Body of pancreas (tissue), 4 donors: ENCODE results near the gene NMRK2. TPM values are rescaled to one million over a fixed set of nuclear protein-coding genes. Genes with fewer than 3 reads are reported as not detected.
A peak's percentile ranks its signal among the peaks of the same experiment; 100 is the strongest.

Experiments used
- ATAC-seq: fragments of 150-250 bp; one replicate; pipeline ENCODE4 v1.9.1; 2016
- DNase-seq, 4 donors: peaks; one replicate each; pipeline ENCODE4 v3.0.0-alpha.2; 2019
- H3K27ac ChIP-seq, 4 donors: fragments of 200-600 bp; sonication (generic); 1 replicate in 3 of 4; 2 replicates in 1 of 4; pipeline versions ENCODE4 v1.5.1 to v1.6.1; 2016 to 2019; ENCODE audit warnings: mild to moderate bottlenecking in 1 of 4, mixed read lengths in 1 of 4, moderate library complexity in 1 of 4
- H3K27me3 ChIP-seq, 2 donors: fragments of 200-600 bp; sonication (generic); one replicate each; pipeline ENCODE4 v1.6.0; 2016; ENCODE audit warnings: mild to moderate bottlenecking in 1 of 2
- H3K36me3 ChIP-seq, 2 donors: fragments of 200-600 bp; sonication (generic); replicated peaks in 1 of 2; 2 replicates each; pipeline ENCODE4 v1.5.1; 2016; ENCODE audit warnings: low read depth in 2 of 2; ENCODE audit not compliant: insufficient read depth in 1 of 2
- H3K4me1 ChIP-seq: fragments of 200-600 bp; sonication (generic); one replicate; pipeline ENCODE4 v1.6.0; 2016
- H3K4me3 ChIP-seq, 2 donors: fragments of 200-600 bp; sonication (generic); 1 replicate in 1 of 2; 2 replicates in 1 of 2; pipeline ENCODE4 v1.5.1; 2016 to 2019
- H3K9me3 ChIP-seq, 3 donors: fragments of 200-600 bp; sonication (generic); 1 replicate in 2 of 3; 2 replicates in 1 of 3; pipeline ENCODE4 v1.5.1; 2016
- POLR2A ChIP-seq, 3 donors: fragments of 450-650 bp; IDR thresholded peaks; one replicate each; pipeline ENCODE4 v1.6.1; 2016; ENCODE audit warnings: antibody characterized with exemption in 3 of 3, mild to moderate bottlenecking in 2 of 3
- WGBS, 2 donors: methylation state at CpG; one replicate each; pipeline ENCODE4 v1.1.5; 2017; 5-methylcytosine and 5-hydroxymethylcytosine counted together
- intact Hi-C: fragments of 100-400 bp; cut with DNase I; formaldehyde crosslinking; loops from one replicate; pipeline ENCODE4 v1.15.1; 2023
- total RNA-seq, 2 donors: library from RNA; depleted of rRNA; stranded (reverse); fragments of >200 nt; gene quantifications; one replicate each; pipeline ENCODE4 v1.1.0, GENCODE V29; 2016
- TF ChIP-seq, protein P1 (sequence below), 7 experiments: fragments of 450-650 bp in 4 of 7; fragments of 200-600 bp in 3 of 7; sonication (generic) in 3 of 7; IDR thresholded peaks; one replicate each; pipeline ENCODE4 v1.5.1; 2016 to 2019; ENCODE audit warnings: antibody characterized with exemption in 7 of 7

The NMRK2 gene
- total RNA-seq, 2 donors from 2014 or later = not detected

- Histone ChIP-seq H3K9me3 (no peaks in the 10 kb centered on the region), H3K27ac (peak overlapping the region in 2 of 4 donors; percentile 93 to 97), H3K4me1 (peaks cover 53% of the 10 kb centered on the region), H3K27me3 (no peaks in the 10 kb centered on the region), H3K4me3 (no peak overlapping the region), H3K36me3 (peaks cover 25 to 48% of the 10 kb centered on the region in 2 donors)
- DNase-seq (peak in 2 of 4 donors; percentile 17 to 46), ATAC-seq (no peak)
- TF ChIP-seq, protein P1, sequence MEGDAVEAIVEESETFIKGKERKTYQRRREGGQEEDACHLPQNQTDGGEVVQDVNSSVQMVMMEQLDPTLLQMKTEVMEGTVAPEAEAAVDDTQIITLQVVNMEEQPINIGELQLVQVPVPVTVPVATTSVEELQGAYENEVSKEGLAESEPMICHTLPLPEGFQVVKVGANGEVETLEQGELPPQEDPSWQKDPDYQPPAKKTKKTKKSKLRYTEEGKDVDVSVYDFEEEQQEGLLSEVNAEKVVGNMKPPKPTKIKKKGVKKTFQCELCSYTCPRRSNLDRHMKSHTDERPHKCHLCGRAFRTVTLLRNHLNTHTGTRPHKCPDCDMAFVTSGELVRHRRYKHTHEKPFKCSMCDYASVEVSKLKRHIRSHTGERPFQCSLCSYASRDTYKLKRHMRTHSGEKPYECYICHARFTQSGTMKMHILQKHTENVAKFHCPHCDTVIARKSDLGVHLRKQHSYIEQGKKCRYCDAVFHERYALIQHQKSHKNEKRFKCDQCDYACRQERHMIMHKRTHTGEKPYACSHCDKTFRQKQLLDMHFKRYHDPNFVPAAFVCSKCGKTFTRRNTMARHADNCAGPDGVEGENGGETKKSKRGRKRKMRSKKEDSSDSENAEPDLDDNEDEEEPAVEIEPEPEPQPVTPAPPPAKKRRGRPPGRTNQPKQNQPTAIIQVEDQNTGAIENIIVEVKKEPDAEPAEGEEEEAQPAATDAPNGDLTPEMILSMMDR (IDR thresholded peaks at IDR 0.05) = no peak
- TF ChIP-seq POLR2A (IDR thresholded peaks at IDR 0.05) = no peak
- 71 to 84% methylated on average over 21 to 38 of the region's 40 CpGs for WGBS, 2 donors
- intact Hi-C loops = no loop called here
Measured at GRCh38 chr19:3982701-3983541, 50.1 kb downstream of the NMRK2 start.

- Histone ChIP-seq H3K36me3 (peaks cover 24 to 44% of the 10 kb centered on the region in 2 donors), H3K27ac (peak overlapping the region in 3 of 4 donors; percentile 93 to 97 (median 95)), H3K4me3 (peak overlapping the region; percentile 85 to 99), H3K9me3 (no peaks in the 10 kb centered on the region), H3K27me3 (no peaks in the 10 kb centered on the region), H3K4me1 (peaks cover 56% of the 10 kb centered on the region)
- no peak for DNase-seq
- no peak for ATAC-seq
- 25 to 50% methylated on average over 7 of the region's 7 CpGs for WGBS, 2 donors
- intact Hi-C loops = no loop called here
- TF ChIP-seq, protein P1 (IDR thresholded peaks at IDR 0.05) = no peak
- no peak for TF ChIP-seq POLR2A (IDR thresholded peaks at IDR 0.05)
Measured at GRCh38 chr19:3983542-3983914, 50.7 kb downstream of the NMRK2 start.

GRCh38 chr19:3983936-3984583 is 51.2 kb downstream of the NMRK2 start:
- peak in 3 of 4 donors; percentile 39 to 52 (median 47) for DNase-seq
- Histone ChIP-seq H3K4me1 (peaks cover 56% of the 10 kb centered on the region), H3K27ac (peak overlapping the region; percentile 93 to 97 (median 96)), H3K4me3 (peak overlapping the region; percentile 85 to 99), H3K27me3 (no peaks in the 10 kb centered on the region), H3K9me3 (no peaks in the 10 kb centered on the region), H3K36me3 (peaks cover 22 to 42% of the 10 kb centered on the region in 2 donors)
- WGBS, 2 donors = 11 to 47% methylated on average over 3 to 30 of the region's 30 CpGs
- no peak for ATAC-seq
- TF ChIP-seq, protein P1 (IDR thresholded peaks at IDR 0.05) = no peak
- no peak for TF ChIP-seq POLR2A (IDR thresholded peaks at IDR 0.05)
- intact Hi-C loops = no loop called here

GRCh38 chr19:3984584-3984907 is 51.7 kb downstream of the NMRK2 start:
- Histone ChIP-seq H3K27me3 (no peaks in the 10 kb centered on the region), H3K4me3 (peak overlapping the region; percentile 85 to 99), H3K36me3 (peaks cover 21 to 37% of the 10 kb centered on the region in 2 donors), H3K4me1 (peaks cover 56% of the 10 kb centered on the region), H3K9me3 (no peaks in the 10 kb centered on the region), H3K27ac (peak overlapping the region; percentile 93 to 97 (median 96))
- no peak for TF ChIP-seq POLR2A (IDR thresholded peaks at IDR 0.05)
- TF ChIP-seq, protein P1 (IDR thresholded peaks at IDR 0.05) = no peak
- peak in 1 of 4 donors; percentile 25 for DNase-seq
- intact Hi-C loops = no loop called here
- WGBS, 2 donors = 0 to 2% methylated on average over 8 to 10 of the region's 10 CpGs
- ATAC-seq = peak; percentile 1
